Skeletal muscle satellite cell (primary cell): ENCODE measurements around the gene RANBP3L.
A peak's percentile ranks its signal among the peaks of the same experiment; 100 is the strongest.
"Not testable (repeated sequence)": the region's sequence is repeated elsewhere in the genome, so short reads cannot be mapped to it uniquely, and the experiment has no call there.

ENCODE experiments used
- H3K27me3 ChIP-seq: 2 replicates; pipeline ENCODE4 v1.7.0; 2013; ENCODE audit warnings: low read length; ENCODE audit not compliant: control insufficient read depth, insufficient read depth
- H3K36me3 ChIP-seq: 2 replicates; pipeline ENCODE4 v1.7.0; 2013; ENCODE audit warnings: mild to moderate bottlenecking, control low read depth, low read length; ENCODE audit not compliant: insufficient read depth
- H3K4me1 ChIP-seq: 2 replicates; pipeline ENCODE4 v1.7.0; 2013; ENCODE audit warnings: low read length; ENCODE audit not compliant: control insufficient read depth, insufficient read depth
- H3K4me2 ChIP-seq: 2 replicates; pipeline ENCODE4 v1.7.0; 2013; ENCODE audit warnings: mild to moderate bottlenecking, low read length
- H3K4me3 ChIP-seq: 2 replicates; pipeline ENCODE4 v1.7.0; 2013; ENCODE audit warnings: low read length
- H3K9ac ChIP-seq: 2 replicates; pipeline ENCODE4 v1.7.0; 2013; ENCODE audit warnings: mild to moderate bottlenecking, low read depth, low read length, moderate library complexity
- H3K9me3 ChIP-seq: replicated peaks from 2 replicates; pipeline ENCODE4 v1.7.0; 2013; ENCODE audit warnings: mild to moderate bottlenecking, control low read depth, low read length

The RANBP3L gene

DNA sequence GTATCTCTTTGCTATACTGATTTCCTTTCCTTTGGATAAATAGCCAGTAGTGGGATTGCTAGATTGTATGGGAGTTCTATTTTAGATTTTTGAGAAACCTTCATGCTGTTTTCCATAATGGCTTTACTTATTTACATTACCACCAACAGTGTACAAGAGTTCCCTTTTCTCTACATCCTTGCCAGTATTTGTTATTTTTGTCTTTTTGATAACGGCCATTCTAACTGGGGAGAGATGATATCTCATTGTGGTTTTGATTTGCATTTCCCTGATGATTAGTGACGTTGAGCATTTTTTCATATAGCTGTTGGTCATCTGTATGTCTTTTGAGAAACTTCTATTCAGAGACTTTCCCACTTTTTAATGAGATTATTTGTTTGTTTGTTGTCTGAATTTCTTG is 85.8 kb downstream of the RANBP3L start:
- H3K4me3 ChIP-seq = no peak overlapping the region
- H3K36me3 ChIP-seq = peaks cover 27% of the 10 kb centered on the region
- H3K9me3 ChIP-seq = no peaks in the 10 kb centered on the region
- no peaks in the 10 kb centered on the region for H3K27me3 ChIP-seq
- H3K4me2 ChIP-seq = no peak overlapping the region
- H3K4me1 ChIP-seq = no peaks in the 10 kb centered on the region
- no peak overlapping the region for H3K9ac ChIP-seq

DNA sequence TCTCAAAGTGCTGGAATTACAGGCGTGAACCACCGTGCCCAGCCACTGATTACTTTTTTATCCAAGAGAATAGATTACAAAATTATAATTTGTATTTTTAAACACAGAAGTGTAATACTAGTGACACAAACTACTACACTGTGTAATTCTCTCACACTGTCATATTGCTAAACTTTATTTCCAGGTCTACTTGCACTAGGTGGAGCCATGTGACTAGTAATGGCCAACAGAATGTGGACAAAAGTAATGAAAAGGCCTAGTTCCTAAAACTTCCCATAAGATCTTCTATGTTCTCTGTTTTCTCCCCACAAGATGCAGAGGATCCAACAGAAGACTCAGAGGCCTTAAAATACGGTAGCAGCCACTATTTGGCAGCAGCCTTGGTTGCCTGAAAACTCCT is 87.3 kb downstream of the RANBP3L start:
- Histone ChIP-seq H3K9me3 (no peaks in the 10 kb centered on the region), H3K4me1 (peaks cover 9% of the 10 kb centered on the region), H3K4me3 (no peak overlapping the region), H3K27me3 (no peaks in the 10 kb centered on the region), H3K36me3 (peaks cover 22% of the 10 kb centered on the region), H3K4me2 (no peak overlapping the region), H3K9ac (no peak overlapping the region)

DNA sequence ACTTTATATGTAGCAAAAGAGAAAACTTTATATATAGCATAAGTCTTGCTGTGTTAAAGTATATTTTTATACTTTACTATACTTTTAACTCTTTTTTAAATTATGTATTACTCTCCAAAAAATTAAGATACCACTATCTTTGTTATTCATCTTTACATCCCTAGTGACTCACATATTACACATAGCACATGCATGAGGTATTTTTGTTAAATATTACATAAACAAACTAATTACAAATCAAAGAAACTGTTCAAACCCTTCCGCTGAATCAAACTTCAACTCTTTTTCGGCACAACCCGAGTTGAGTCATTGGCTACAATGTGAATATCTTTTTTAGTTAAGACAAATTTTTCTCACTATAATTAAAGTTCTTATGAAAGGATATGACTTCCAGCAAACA is 92.0 kb downstream of the RANBP3L start:
- Histone ChIP-seq H3K4me1 (peaks cover 9% of the 10 kb centered on the region), H3K27me3 (no peaks in the 10 kb centered on the region), H3K4me3 (no peak overlapping the region), H3K9ac (no peak overlapping the region), H3K4me2 (peak overlapping the region; percentile 37), H3K36me3 (peaks cover 12% of the 10 kb centered on the region), H3K9me3 (no peaks in the 10 kb centered on the region)

GRCh38 chr5:36208786-36209185 is 92.9 kb downstream of the RANBP3L start:
- H3K9ac ChIP-seq = no peak overlapping the region
- H3K4me2 ChIP-seq = no peak overlapping the region
- H3K4me3 ChIP-seq = no peak overlapping the region
- no peaks in the 10 kb centered on the region for H3K27me3 ChIP-seq
- H3K4me1 ChIP-seq = peaks cover 9% of the 10 kb centered on the region
- H3K9me3 ChIP-seq = no peaks in the 10 kb centered on the region
- H3K36me3 ChIP-seq = peaks cover 9% of the 10 kb centered on the region

- Histone ChIP-seq H3K4me1 (peaks cover 11% of the 10 kb centered on the region), H3K4me2 (no peak overlapping the region), H3K4me3 (no peak overlapping the region), H3K36me3 (peaks cover 4% of the 10 kb centered on the region), H3K27me3 (no peaks in the 10 kb centered on the region), H3K9me3 (no peaks in the 10 kb centered on the region), H3K9ac (no peak overlapping the region)
Measured at GRCh38 chr5:36206913-36207312, 94.8 kb downstream of the RANBP3L start.

- peaks cover 13% of the 10 kb centered on the region for H3K4me1 ChIP-seq
- H3K36me3 ChIP-seq = peaks cover 7% of the 10 kb centered on the region
Measured at GRCh38 chr5:36205329-36205728, 96.4 kb downstream of the RANBP3L start.

GRCh38 chr5:36202521-36202961 is 99.2 kb downstream of the RANBP3L start:
- H3K4me1 ChIP-seq = peaks cover 6% of the 10 kb centered on the region
- peaks cover 15% of the 10 kb centered on the region for H3K36me3 ChIP-seq

More at GRCh38 chr5:36205329-36205728, 96.4 kb downstream of the RANBP3L start:
- Histone ChIP-seq H3K4me2 (no peak overlapping the region), H3K9ac (no peak overlapping the region), H3K27me3 (no peaks in the 10 kb centered on the region), H3K4me3 (no peak overlapping the region), H3K9me3 (no peaks in the 10 kb centered on the region)

GRCh38 chr5:36200513-36200912 is 101.2 kb downstream of the RANBP3L start:
- no peak overlapping the region for H3K4me3 ChIP-seq
- peaks cover 20% of the 10 kb centered on the region for H3K36me3 ChIP-seq
- H3K9ac ChIP-seq = no peak overlapping the region
- no peaks in the 10 kb centered on the region for H3K9me3 ChIP-seq
- H3K4me2 ChIP-seq = no peak overlapping the region
- H3K4me1 ChIP-seq = peaks cover 6% of the 10 kb centered on the region
- no peaks in the 10 kb centered on the region for H3K27me3 ChIP-seq

More at GRCh38 chr5:36202521-36202961, 99.2 kb downstream of the RANBP3L start:
- Histone ChIP-seq H3K9ac (no peak overlapping the region), H3K9me3 (no peaks in the 10 kb centered on the region), H3K4me2 (no peak overlapping the region), H3K27me3 (no peaks in the 10 kb centered on the region), H3K4me3 (no peak overlapping the region)

DNA sequence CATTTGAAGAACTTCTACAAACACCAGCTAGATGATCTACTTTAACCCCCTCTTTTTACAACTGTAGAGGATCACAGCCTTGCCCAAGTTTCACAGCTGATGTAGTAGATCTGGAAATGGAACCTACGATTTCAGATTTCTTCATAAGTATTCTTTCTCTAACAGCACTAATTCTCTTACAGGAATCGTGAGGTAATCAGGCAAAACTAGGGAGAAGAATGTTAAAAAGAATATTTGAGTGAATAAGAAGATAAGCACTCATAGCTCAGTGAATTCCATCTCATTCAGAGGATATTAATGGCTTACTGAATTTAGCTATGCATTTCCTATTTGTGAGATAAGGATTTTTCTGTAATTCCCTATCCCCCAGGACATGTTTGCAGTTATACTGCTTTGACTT is 102.1 kb downstream of the RANBP3L start:
- no peaks in the 10 kb centered on the region for H3K27me3 ChIP-seq
- peaks cover 23% of the 10 kb centered on the region for H3K36me3 ChIP-seq
- no peak overlapping the region for H3K4me2 ChIP-seq
- H3K4me3 ChIP-seq = no peak overlapping the region
- H3K9ac ChIP-seq = no peak overlapping the region
- no peaks in the 10 kb centered on the region for H3K9me3 ChIP-seq
- H3K4me1 ChIP-seq = peaks cover 6% of the 10 kb centered on the region

GRCh38 chr5:36198783-36199182 is 102.9 kb downstream of the RANBP3L start:
- not testable (repeated sequence) for H3K9me3 ChIP-seq, H3K4me2 ChIP-seq, H3K4me3 ChIP-seq, H3K4me1 ChIP-seq, H3K9ac ChIP-seq, H3K27me3 ChIP-seq
- peaks cover 23% of the 10 kb centered on the region for H3K36me3 ChIP-seq
